Daoy (cell line): ENCODE data around the gene MBD3. TPM values are rescaled to one million over a fixed set of nuclear protein-coding genes. Genes with fewer than 3 reads are reported as not detected.
"Not testable (repeated sequence)": the region's sequence is repeated elsewhere in the genome, so short reads cannot be mapped to it uniquely, and the experiment has no call there.

Source experiments
- DNase-seq: peaks from one replicate; pipeline ENCODE4 v3.0.0-alpha.2; 2015; ENCODE audit warnings: low read depth
- total RNA-seq: library from RNA; depleted of rRNA; stranded (reverse); fragments of >200 nt; shearing (Covaris generic); gene quantifications from 2 replicates; pipeline ENCODE4 v1.2.3, GENCODE V29; 2014

The MBD3 gene
- total RNA-seq, 1 experiment from 2014 or later = 130 TPM

DNA sequence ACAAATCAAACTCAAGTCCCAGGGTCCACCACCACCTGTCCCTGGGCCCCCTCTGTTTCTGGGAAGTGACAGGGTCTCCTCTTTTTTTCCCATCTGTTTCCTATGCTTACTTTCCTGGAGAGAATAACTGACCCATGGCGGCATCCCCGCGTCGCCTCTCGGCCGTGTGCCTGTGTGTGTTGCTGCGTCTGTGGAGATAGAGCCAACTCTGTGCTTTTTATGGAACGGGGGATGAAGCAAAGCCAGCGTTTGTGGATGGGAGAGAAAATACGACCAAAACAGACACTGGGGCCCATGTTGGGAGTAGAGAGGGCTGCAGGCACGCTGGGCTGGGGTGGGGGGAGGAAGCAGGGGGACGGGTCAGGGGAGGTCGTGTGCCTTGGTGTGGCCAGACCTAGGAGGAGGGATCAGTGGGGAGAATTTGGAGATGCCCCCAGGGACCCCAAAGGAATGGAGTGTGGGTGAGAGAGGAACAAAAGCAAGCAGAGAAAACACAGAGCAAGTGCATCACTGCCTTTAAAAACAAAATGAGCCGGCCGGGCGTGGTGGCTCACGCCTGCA, 52.2 kb downstream of the MBD3 start:
- no peak for DNase-seq

DNA sequence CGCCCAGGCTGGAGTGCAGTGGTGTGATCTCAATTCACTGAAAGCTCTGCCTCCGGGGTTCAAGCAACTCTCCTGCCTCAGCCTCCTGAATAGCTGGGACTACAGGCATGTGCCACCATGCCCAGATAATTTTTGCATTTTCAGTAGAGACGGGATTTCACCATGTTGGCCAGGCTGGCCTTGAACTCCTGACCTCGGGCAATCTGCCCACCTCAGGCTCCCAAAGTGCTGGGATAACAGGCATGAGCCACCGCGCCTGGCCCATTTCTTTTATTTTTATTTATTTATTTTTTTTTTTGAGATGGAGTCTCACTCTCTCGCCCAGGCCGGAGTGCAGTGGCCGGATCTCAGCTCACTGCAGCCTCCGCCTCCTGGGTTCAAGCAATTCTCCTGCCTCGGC, 52.9 kb downstream of the MBD3 start:
- DNase-seq = not testable (repeated sequence)

DNA sequence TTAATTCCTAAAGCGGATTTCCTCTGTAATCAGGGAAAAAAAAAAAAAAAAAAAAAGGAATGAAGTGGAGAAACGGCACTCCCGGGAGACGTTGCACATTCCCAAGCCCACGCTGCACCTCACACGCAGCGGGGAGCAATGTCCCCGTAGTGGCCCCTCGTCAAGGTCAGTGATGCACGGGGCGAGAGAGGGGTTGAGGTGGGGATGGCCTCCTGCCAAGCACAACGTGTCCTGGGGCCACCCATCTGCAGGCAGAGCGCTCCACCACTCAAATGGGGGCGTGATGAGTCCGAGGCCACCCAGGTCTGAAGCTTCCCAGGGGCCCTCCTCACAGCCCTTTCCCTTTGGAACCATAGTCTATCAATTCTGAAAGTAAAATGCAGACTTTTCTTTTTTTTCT, 53.7 kb downstream of the MBD3 start:
- no peak for DNase-seq

DNA sequence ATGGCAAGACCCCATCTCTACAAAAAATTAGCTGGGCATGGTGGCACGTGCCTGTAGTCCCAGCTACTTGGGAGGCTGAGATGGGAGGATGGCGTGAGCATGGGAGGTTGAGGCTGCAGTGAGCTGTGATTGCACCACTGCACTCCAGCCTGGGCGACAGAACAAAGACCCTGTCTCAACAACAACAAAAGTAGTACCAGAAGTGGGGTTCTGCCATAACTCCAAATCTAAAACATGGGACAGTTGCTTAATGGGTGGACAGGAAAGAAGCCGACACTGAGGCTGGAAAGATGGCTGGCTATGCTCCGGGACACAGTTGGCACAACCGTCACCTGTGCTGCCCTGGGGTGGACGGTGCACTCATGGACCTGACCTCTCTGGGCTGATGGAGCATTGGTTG, 57.0 kb downstream of the MBD3 start:
- DNase-seq = not testable (repeated sequence)

DNA sequence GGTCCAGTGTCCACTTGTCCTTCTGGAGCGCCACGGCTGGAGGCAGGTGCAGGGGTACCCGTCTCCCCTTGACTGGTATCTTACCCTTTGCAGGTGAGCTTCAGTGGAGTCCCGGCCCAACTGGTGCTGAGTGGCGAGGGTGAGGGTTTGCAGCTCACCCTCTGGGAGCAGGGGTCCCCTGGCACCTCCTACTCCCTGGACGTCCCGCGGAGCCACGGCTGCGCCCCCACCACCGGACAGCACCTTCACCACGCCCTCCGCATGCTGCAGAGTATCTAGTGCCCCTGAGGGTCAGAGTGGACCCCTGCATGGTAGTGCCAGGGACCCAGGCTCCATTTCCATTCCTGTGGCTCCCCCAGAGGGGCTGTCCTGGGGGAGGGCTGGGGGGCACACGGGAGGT, 57.7 kb downstream of the MBD3 start:
- no peak for DNase-seq

DNA sequence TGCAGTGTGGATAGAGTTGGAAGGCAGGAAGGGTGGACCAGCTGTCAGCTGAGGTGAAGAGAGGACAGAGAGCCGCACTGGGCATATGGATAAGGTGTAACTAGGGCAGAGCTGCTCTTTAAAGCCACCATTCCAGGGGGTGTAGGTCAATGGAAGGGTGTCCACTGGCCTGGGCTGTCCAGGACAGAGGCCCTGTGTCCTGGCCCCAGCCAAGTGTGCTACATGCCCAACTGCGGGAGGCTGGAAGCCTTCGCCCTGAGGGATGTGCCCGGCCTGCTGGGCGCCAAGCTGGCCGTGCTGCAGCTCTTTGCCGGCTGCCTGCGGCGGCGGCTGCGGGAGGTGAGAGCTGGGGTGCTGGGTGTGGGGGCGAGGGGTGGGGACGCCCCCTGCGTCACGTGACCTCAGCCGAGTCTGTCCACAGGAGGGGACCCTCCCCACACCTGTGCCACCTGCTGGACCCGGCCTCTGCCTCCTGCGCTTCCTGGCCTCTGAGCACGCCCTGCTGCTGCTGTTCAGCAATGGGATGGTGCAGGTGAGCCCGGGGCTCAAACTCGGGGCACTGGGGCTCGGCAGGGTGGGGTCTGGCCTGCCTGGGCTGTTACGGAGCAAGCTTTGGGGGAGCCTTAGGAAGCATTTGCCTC, 59.0 kb downstream of the MBD3 start:
- DNase-seq = no peak

DNA sequence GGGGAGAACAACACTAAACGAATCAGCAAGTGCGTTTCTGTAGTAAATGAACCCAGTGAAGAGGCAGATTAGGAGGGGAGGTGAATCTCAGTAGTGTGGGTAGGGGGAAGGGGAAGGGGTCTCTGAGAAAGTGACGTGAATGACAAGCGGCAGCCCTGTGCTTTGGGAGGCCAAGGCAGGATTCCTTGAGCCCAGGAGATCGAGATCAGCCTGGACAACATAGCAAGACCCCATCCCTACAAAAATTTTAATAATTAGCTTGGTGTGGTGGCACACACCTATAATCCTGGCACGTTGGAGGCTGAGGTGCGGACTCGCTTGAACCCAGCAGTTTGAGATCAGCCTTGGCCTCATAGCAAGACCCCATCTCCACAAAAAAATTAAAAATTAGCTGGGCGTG, 60.7 kb downstream of the MBD3 start:
- DNase-seq = no peak

DNA sequence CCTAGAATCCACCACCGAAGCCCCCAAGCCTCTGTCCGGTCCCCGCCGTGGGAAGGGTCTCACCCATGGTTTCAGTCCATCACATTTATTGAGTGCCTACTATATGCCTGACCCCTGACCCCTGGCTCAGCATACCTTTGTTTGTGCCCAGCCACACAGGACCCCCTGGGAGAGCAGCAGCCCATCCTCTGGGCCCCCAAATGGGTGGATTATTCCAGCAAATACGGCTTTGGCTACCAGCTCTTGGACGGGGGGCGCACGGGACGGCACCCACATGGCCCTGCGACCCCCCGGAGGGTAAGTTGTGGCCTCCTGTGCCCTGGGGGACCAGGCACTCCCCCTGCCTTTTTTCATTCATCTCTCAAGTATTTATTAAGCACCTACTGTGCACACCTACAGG, 61.1 kb downstream of the MBD3 start:
- DNase-seq = no peak

DNA sequence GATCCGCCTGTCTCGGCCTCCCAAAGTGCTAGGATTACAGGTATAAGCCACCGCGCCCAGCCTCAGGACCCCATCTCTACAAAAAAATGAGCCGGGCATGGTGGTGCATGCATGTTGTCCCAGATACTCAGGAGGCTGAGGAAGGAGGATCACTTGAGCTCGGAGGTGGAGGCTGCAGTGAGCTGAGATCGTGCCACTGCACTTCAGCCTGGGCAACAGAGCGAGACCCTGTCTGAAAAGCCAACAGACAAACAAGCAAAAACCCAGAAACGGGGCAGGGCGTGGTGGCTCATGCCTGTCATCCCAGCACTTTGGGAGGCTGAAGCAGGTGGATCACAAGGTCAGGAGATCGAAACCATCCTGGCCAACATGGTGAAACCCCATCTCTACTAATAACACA, 61.8 kb downstream of the MBD3 start:
- not testable (repeated sequence) for DNase-seq

DNA sequence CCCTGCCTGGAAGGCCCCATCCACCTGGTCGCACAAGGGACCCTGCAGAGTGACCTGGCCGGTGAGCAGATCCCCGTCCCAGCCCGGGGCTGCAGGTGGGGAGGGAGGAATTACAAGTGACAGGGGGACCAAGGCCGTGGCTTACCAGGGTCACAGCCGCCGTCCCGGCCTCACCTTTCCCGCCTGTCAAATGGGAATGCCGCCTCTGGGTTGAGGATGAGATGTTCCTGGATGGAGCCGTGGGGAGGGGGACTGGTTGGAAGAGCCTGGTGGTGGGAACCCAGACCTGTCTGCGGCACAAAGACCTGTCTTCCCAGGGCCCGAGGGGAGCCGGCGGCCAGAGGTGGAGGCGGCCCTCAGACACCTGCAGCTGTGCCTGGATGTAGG, 63.2 kb downstream of the MBD3 start:
- DNase-seq = no peak

DNA sequence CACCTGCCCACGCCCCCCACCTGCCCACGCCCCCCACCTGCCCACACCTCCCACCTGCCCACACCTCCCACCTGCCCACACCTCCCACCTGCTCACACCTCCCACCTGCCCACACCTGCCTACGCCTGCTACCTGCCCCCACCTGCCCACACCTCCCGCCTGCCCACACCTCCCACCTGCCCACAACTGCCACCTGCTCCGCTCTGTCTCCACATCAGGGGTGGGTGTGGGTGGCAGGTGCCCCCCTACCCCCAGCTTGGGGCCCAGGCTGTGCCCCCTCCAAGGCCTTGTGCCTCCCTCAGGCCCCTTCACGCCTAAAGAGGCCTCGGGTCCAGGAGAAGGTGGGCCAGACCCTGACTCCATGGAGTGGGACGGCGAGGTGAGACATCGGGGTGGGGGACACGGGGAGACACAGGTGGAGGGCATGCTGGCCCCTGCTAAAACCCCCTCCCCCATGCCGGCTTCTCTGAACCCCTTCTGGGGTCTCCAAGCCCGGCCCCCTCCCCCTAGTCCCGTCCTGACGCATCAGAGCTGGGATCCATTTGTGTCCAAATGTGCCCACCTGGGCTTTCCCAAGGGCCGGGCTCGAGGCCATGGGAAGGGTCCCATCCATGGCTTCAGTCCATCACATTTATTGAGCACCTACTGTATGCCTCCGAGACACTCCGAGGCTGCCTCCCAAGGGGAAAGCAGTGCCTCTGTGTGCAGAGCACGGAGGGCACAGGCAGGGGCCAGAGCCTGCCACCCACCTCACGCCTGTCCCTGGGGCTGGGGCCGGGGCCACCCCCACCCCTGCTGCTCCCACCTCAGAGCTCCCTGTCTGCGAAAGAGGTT, 63.9 kb downstream of the MBD3 start:
- DNase-seq = no peak

DNA sequence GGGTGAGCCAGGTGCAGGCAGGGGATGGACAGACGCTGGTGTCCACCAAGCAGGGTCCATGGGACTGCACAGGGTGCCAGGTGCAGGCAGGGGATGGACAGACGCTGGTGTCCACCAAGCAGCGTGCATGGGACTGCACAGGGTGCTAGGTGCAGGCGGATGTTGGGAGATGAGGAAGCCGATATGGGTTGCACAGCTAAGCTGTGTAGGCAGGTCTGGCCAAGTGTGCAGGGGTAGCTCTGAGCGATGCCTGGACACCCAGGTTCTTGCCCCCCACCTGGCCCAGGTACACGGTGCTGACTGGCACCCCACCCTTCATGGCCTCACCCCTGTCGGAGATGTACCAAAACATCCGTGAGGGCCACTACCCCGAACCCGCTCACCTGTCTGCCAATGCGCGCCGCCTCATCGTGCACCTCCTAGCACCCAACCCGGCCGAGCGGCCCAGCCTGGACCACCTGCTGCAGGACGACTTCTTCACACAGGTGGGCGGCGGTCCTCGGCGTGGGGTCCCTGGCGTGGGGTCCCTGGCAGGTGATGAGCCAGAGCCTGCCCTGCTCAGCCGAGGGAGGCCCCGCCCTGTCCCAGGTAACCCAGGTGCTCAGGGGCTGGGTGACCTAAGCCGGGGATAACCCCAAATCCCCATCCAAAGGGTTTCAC, 64.9 kb downstream of the MBD3 start:
- DNase-seq = no peak

DNA sequence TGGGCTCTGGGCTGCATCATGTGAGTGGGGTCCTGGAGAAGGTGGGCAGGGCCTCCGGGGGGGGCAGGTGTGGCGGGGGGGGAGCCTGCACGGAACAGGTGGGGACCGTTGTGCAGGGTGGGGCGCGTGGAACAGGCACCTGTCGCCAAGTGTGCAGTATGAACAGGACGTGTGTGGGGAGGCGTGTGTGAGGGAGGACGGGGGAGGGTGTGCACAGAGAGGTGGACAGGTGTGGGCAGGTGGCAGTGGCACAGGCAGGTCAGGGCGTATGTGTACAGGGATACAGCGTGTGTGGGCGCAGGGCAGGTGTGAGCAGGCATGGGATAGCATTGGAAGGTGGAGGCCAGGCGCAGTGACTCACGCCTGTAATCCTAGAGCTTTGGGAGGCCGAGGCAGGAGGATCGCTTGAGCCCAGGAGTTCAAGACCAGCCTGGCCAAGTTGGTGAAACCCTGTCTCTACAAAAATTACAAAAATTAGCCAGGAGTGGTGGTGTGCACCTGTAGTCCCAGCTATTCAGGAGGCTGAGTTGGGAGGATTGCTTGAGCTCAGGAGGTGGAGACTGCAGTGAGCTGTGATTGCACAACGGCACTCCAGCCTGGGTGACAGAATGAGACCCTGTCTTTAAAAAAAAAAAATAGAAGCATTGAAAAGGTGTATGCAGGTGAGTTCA, 65.6 kb downstream of the MBD3 start:
- no peak for DNase-seq

DNA sequence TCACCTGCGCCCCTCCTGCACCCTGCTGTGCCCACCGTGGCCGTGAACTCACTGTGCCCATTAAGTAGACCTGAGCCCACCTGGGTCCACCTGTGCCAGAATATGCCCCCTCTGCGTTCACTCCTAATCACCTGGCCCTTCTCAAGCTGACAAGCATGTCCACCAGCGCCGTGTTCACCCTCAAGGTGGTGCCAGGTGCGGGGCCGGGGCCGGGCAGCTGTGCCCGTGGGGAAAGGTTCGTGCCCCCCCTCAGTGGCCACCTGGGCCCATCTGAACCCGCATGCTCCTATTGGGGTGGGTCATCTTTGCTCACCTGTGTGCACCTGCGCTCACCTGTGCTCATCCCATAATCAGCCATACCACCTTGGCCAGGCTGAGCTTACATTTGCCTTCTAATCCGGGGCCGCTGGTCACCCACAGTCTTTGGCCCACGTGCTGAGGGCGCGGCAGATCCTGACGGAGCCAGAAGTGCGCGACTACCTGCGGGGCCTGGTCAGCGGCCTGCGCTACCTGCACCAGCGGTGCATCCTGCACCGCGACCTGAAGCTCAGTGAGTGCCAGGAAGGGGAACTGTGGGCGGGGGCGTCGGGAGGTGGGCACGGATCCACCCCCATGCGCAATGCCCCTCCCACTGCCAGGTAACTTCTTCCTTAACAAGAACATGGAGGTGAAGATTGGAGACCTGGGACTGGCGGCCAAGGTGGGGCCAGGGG, 66.4 kb downstream of the MBD3 start:
- DNase-seq = no peak

DNA sequence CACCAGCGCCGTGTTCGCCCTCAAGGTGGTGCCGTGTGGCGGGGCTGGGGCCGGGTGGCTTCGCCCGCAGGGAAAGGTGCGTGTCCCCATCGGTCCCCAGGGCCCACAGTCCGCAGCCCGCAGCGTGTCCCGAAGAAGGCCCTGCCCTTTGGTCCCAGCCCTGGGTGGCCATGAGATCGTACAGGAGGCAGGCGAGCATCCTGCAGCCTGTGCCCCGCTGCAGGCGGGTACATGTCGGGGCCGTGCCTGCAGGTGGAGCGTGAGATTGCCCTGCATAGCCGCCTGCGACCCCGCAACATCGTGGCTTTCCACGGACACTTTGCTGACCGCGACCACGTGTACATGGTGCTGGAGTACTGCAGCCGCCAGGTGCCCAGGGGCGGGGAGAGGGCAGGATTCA, 67.3 kb downstream of the MBD3 start:
- no peak for DNase-seq

DNA sequence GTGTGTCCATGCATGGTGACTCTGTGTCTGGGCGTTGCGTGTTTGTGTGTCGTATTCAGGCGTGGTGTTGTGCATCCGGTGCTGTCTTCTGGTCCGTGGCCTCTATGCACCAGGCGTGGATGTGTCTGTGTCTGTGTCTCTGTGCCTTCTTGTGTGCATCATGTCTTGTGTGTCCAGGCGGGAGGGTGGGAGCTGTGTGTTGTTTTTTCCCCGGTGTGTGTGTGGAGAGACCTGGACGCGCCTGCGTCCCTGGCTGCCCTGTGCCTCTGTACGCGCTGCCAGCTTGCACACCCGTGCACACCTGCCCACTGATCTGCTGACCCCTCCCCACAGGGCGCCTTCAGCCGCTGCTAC, 67.7 kb downstream of the MBD3 start:
- DNase-seq = no peak

DNA sequence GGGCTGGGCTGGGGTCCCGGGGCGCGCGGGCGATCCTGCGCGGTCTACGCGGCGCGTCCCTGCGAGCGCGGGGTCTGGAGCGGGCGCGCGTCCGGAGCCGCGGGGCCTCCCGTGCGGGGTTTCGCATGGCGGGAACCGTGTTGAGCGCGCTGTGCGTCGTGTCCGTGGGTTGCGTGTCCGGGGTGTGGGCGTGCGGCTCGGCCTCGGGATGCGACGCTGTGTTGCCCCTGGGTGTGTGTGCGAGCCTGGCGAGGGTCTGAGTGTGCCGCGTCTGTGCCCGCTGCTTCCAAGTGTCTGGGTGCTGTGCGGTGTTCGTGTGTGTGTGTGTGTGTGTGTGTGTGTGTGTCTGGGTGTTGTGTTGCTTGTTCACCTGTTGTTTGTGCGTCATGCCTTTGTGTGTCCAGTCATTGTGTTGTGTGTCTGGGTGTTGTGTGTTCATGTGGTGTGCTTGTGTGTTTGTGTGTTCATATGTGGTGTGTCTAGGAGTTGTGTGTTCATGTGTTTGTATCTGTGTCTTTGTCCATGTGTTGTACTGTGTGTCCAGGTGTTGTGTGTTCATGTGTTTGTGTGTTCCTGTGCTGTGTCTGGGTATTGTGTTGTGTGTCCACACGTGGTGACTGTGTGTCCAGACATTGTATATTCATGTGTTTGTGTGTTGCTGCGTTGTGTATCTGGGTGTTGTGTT, 68.2 kb downstream of the MBD3 start:
- DNase-seq = no peak
